Measurements from ENCODE around the gene GJA4. TPM values are rescaled to one million over a fixed set of nuclear protein-coding genes. Genes with fewer than 3 reads are reported as not detected.

GJA4 gene
- total and polyA plus RNA-seq, 2 experiments from 2014 or later: 0.42 TPM; not detected in 1

DNA sequence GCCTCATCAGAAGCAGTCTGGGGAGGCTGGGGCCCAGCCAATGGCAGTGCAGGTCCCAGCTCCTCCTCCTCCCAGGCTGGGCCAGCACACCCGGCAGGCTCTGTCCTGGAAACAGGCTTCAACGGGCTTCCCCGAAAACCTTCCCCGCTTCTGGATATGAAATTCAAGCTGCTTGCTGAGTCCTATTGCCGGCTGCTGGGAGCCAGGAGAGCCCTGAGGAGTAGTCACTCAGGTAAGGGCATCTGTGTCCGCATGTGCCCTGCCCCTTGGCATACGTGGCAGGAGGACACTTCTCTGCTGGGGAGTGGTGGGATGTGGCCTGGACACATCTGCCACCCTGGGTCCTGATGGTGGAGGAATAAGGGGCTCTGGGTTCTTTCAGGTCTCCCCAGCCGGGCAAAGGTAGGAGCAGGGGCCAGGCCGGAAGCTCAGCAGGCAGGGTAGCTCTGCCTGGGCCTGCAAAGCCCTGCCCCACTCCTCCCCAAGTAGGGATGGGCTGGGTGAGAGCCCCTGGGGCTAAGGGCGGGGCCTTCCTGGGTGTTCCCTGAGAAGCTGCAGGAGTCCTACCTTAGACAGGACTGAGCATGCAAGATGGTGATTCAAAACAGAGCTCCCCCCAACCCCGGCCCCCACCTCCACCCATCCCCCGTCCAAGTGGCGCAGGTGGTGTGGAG is 37.7 kb upstream of the GJA4 start, which contains the start of gene GJB5:
GJB5 (plus strand) TSS at position 84 of the 674 bp plus-strand sequence. CDS start 2,284 bp downstream, outside the sequence.
- no peaks in the 10 kb centered on the region for H3K36me3 ChIP-seq
- no peak within 1 kb of the TSS for H3K27ac ChIP-seq
- no peak for DNase-seq (ENCODE audit: low read depth in 1 of 2, low spot score in 1 of 2)
- no peaks in the 10 kb centered on the region for H3K4me1 ChIP-seq (ENCODE audit: low read depth)
- no peak within 1 kb of the TSS for H3K4me3 ChIP-seq
- H3K27me3 ChIP-seq: no peaks in the 10 kb centered on the region
- H3K9me3 ChIP-seq (ENCODE audit: low read depth): no peaks in the 10 kb centered on the region
- TF ChIP-seq, protein P1, sequence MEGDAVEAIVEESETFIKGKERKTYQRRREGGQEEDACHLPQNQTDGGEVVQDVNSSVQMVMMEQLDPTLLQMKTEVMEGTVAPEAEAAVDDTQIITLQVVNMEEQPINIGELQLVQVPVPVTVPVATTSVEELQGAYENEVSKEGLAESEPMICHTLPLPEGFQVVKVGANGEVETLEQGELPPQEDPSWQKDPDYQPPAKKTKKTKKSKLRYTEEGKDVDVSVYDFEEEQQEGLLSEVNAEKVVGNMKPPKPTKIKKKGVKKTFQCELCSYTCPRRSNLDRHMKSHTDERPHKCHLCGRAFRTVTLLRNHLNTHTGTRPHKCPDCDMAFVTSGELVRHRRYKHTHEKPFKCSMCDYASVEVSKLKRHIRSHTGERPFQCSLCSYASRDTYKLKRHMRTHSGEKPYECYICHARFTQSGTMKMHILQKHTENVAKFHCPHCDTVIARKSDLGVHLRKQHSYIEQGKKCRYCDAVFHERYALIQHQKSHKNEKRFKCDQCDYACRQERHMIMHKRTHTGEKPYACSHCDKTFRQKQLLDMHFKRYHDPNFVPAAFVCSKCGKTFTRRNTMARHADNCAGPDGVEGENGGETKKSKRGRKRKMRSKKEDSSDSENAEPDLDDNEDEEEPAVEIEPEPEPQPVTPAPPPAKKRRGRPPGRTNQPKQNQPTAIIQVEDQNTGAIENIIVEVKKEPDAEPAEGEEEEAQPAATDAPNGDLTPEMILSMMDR (IDR thresholded peaks at IDR 0.05; ENCODE audit: low read depth, low read length): no peak

DNA sequence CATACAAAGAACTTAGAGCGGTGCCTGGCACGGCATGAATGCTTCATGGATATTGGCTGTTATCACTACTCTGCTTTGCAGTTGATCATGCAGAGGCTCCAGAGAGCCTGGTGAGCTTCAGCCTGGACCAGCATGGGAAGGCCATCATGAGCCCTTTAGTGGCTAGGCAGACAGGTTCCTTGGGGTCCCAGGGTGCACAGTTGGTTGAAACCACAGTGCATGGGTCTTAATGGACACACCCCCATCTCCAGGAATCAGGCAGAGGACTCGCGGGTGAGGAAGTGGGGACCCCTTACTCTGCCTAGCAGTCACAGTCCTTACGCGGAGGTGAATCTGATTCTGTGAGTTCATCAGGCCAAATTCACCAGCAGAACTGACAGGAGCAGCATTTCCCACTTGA is 36.8 kb upstream of the GJA4 start:
- TF ChIP-seq, protein P1 (IDR thresholded peaks at IDR 0.05; ENCODE audit: low read depth, low read length): no peak
- DNase-seq (ENCODE audit: low read depth in 1 of 2, low spot score in 1 of 2): no peak
- H3K27ac ChIP-seq: no peak overlapping the region
- no peak overlapping the region for H3K4me3 ChIP-seq
- no peaks in the 10 kb centered on the region for H3K4me1 ChIP-seq (ENCODE audit: low read depth)
- no peaks in the 10 kb centered on the region for H3K36me3 ChIP-seq
- H3K9me3 ChIP-seq (ENCODE audit: low read depth): no peaks in the 10 kb centered on the region
- H3K27me3 ChIP-seq: no peaks in the 10 kb centered on the region

DNA sequence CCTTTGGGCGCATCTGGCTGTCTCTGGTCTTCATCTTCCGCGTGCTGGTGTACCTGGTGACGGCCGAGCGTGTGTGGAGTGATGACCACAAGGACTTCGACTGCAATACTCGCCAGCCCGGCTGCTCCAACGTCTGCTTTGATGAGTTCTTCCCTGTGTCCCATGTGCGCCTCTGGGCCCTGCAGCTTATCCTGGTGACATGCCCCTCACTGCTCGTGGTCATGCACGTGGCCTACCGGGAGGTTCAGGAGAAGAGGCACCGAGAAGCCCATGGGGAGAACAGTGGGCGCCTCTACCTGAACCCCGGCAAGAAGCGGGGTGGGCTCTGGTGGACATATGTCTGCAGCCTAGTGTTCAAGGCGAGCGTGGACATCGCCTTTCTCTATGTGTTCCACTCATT is 35.4 kb upstream of the GJA4 start:
- no peak for DNase-seq (ENCODE audit: low read depth in 1 of 2, low spot score in 1 of 2)
- TF ChIP-seq, protein P1 (IDR thresholded peaks at IDR 0.05; ENCODE audit: low read depth, low read length): no peak

DNA sequence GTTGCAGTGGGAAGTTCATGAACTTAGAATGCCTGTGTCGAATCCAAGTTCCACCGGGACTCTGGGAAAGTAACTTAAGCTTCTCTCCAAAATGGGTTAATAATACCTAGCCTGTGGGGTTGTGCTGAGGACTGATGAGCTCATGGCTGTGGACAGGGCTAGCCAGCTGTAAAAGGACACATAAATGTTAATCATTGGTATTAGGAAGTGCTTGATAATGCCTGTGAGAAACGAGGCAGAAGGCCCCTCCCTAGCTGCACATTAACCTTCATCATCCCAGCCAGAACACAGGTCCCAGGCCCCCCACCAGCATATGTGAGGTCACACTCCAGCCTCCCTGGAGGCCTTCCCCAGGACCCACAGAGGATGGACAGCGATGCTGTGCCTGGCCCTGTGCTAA is 34.0 kb upstream of the GJA4 start:
- no peaks in the 10 kb centered on the region for H3K27me3 ChIP-seq
- H3K9me3 ChIP-seq (ENCODE audit: low read depth): no peaks in the 10 kb centered on the region
- H3K36me3 ChIP-seq: no peaks in the 10 kb centered on the region
- H3K4me1 ChIP-seq (ENCODE audit: low read depth): no peaks in the 10 kb centered on the region
- DNase-seq (ENCODE audit: low read depth in 1 of 2, low spot score in 1 of 2): no peak
- H3K4me3 ChIP-seq: no peak overlapping the region
- no peak overlapping the region for H3K27ac ChIP-seq
- TF ChIP-seq, protein P1 (IDR thresholded peaks at IDR 0.05; ENCODE audit: low read depth, low read length): no peak

More for the DNA sequence above, 35.4 kb upstream of the GJA4 start:
- Histone ChIP-seq H3K36me3 (no peaks in the 10 kb centered on the region), H3K4me1 (ENCODE audit: low read depth) (no peaks in the 10 kb centered on the region), H3K27ac (no peak overlapping the region), H3K4me3 (no peak overlapping the region), H3K27me3 (no peaks in the 10 kb centered on the region), H3K9me3 (ENCODE audit: low read depth) (no peaks in the 10 kb centered on the region)

DNA sequence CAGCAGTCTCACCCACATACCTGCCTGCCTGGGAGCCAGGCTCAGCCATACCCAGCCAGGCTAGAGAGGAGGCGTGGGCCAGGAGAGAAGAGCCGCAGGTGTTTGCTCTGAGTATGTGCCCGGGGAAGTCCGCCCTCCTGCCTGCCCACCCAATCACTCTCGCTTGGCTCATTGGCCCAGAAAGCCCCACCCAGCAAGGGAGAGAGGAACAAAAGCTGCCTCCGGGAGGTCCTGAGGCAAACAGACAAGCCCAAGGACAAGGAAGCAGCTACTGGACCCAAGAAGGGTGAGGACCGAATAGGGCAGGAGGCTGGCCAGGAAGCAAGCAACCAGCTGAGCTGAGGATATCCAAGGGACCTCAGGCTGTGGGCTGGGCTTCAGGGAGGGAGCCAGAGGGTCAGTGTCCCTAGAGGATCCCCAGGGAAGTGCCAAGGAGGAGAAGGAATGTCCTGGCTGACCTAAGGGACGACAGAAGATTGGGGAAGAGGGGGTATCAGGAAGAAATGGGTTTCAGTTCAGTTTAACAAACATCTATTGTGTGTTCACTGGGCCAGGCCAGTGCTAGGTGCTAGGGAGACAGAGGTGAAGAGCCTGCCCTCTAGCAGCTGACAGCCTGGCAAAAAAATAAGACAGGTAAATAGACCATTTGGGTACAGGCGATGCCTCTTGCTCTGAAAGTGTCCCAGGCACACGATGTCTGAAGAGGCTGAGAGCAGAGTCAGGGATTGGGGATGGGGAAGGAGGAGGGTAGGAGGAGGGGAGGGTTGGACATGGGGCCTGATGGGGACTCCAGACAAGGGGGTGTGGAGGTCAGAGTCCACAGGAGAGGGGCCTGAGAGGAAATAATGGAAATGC is 33.1 kb upstream of the GJA4 start, which contains the start of gene GJB4:
GJB4 (plus strand) TSS at position 238 of the 855 bp plus-strand sequence. CDS start 1,515 bp downstream, outside the sequence.
- TF ChIP-seq, protein P1 (IDR thresholded peaks at IDR 0.05; ENCODE audit: low read depth, low read length): no peak
- Histone ChIP-seq H3K4me1 (ENCODE audit: low read depth) (no peaks in the 10 kb centered on the region), H3K27me3 (no peaks in the 10 kb centered on the region), H3K27ac (no peak within 1 kb of the TSS), H3K9me3 (ENCODE audit: low read depth) (no peaks in the 10 kb centered on the region), H3K36me3 (no peaks in the 10 kb centered on the region), H3K4me3 (no peak within 1 kb of the TSS)
- DNase-seq (ENCODE audit: low read depth in 1 of 2, low spot score in 1 of 2): no peak
